Upper lobe of left lung (tissue), 4 donors: ENCODE results near the gene ALPI.

Source experiments
- EP300 ChIP-seq, 4 donors: sonication (generic); formaldehyde crosslinking; IDR thresholded peaks; one replicate each; pipeline ENCODE4 v1.5.1; 2017; ENCODE audit warnings: antibody characterized with exemption in 4 of 4, control low read depth in 2 of 4
- POLR2A ChIP-seq, 4 donors: fragments of 450-650 bp; IDR thresholded peaks; one replicate each; pipeline ENCODE4 v1.5.1; 2016 to 2017; ENCODE audit warnings: antibody characterized with exemption in 4 of 4, mild to moderate bottlenecking in 2 of 4

GRCh38 chr2:232420073-232420454 is 35.9 kb upstream of the ALPI start:
- TF ChIP-seq EP300 (IDR thresholded peaks at IDR 0.05), result no peak
- TF ChIP-seq POLR2A (IDR thresholded peaks at IDR 0.05), result no peak
